HG02763 (cell line): ENCODE data around the gene ERC2.

ENCODE experiments used
- ATAC-seq: cut with Tn5 transposase; IDR thresholded peaks from one replicate; pipeline ENCODE4 v1.9.1; 2021; ENCODE audit warnings: mild to moderate bottlenecking, moderate library complexity; ENCODE audit not compliant: unreplicated experiment

Gene ERC2

DNA sequence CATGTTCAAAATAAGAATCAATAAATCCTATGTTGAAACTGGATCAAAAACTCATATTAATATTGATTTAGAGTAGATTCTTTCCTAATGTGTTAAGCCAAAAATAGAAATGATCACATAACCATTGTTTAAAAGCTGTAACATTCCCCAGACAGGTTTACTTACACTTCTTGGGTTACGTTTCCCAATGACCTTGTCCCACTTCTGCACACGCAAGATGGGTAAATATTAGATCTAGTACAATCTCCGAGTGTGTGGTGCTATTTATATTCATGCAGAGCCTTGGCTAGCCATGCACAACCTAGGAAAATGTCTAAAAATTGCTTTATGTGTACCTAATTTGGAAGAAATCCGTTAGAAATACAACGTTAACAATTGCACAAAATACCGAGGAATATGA, 39.6 kb downstream of the ERC2 start:
- no peak for ATAC-seq

DNA sequence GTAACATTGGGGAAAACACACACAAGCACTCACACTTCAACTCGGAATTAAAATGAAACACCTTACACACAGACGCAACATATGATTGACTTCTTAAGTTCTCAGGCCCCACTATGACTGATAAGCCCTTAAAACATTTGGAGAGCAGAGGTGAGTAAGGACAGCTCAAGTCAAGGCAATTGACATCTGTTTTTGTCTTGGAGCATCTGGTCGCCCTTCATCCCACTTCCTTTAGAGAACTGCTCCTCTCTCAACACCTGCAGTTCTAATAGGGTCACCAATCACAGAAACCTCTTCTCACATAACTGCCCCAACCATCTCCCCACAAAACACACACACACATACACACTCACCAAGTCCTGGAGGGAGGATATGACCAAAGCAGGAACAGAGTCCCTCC, 43.4 kb downstream of the ERC2 start:
- no peak for ATAC-seq

DNA sequence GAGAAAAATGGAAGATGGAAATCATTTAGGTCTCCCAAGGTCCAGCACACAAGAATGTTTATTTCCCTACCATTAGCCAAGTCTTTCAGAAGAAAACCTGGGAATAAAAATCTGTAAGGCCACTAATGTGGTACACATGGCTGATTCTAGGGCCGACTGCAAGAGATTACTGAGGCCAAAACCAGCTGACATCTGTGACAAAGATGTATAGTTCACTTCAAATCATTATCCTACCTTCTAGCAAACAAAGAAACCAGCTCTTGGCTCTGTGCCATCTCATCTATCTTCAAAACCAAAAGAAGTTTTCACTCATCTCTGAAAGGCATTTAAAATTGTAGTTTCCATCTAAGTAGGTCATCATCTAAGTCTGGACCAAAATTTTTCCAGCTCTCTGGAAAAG, 43.9 kb downstream of the ERC2 start:
- ATAC-seq = no peak

- no peak for ATAC-seq
Measured at GRCh38 chr3:56423661-56424099, 44.6 kb downstream of the ERC2 start.

- no peak for ATAC-seq
Measured at GRCh38 chr3:56422316-56422715, 46.0 kb downstream of the ERC2 start.

DNA sequence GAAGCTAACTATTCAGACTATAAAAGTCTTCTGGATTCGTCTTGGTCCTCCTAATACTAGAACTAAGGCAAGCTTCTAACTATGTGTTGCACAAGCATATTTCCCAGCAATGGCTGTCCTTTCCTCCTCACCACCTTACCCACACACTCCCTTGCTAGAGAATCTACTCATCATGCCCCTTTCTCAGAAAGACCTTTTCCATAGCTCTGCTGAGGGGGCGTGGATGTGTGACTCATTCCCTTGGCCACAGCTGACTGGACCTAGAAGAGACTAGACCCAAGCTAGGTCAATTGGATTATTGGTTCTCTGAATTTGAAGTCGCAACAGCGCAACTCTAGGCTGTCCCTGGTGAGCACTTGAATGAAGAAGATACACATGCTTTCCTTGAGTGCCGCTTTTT, 47.1 kb downstream of the ERC2 start:
- no peak for ATAC-seq

DNA sequence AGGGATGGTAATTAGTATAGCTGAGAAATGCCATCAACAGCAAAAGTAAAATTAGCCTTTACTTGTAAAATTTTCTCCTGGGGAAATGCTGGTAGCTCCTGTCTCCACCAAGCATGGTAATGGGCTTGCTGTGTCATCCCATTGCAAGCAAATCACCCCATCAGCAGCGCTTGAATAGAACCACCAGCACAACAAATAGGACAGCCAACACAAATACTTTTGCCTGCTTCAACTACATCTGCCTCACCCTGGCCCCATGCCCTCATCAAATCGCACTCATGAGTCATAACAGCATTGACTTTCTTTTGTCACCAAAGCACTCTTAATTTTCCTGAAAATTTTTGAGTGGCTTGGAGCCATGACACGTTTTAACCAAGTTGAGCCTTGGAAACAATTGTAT, 52.6 kb downstream of the ERC2 start:
- ATAC-seq = no peak

DNA sequence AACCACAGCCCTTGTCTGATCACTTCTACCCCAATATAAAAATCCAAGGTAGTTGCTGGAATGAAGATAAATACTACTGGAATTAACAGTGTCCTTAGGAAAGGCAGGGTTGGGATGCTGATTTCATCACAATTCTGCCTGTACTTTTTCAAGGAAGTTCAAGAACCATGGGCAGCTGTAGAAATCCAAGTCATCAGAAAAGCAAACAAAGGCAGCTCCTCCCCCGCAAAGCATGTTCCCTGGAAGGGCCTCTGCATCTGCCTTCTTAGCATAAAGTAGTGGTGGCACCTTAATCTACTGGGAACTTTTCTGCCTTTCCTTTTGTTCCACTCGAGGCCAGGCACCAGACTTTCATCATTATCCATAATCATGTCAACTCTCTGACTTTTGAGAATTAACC, 54.4 kb downstream of the ERC2 start:
- ATAC-seq = no peak

DNA sequence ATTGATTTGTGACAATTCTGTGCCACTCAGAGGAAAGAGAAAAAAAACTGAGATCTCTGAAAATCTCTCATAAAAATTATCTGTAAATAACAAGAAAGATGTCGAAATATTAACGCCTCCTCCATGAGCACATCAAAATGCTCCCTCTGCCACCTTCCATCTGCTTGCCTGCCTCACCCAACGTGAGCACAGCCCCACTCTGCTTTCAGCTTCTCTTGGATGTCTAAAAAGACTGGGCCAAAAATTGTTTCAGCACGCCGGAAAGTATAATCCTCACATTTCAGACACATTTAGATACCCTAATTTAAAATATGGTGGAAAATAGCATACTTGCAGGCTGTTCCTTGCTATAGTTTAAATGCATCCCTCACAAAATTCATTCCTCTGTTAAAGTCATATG, 57.1 kb downstream of the ERC2 start:
- ATAC-seq = no peak

DNA sequence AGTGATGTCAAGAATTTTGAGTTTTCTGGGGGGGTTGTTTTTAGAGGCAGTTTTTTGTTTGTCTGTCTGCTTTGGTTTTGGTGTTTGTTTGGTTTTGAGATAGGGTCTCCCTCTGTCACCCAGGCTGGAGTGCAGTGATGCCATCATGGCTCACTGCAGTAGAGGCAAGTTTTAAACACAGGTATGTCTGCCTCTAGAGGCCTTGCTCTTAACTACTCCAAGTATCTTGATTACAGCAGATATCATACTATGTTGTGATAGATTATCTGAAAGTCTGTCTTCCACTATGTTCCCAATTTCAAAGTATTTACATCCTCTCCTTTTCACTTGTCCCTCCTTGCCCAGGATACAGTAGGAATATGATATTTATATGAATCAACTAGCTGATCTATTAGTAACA, 57.7 kb downstream of the ERC2 start:
- ATAC-seq = no peak

- ATAC-seq = no peak
Measured at GRCh38 chr3:56409790-56410189, 58.5 kb downstream of the ERC2 start.

- no peak for ATAC-seq
Measured at GRCh38 chr3:56408761-56409196, 59.5 kb downstream of the ERC2 start.

DNA sequence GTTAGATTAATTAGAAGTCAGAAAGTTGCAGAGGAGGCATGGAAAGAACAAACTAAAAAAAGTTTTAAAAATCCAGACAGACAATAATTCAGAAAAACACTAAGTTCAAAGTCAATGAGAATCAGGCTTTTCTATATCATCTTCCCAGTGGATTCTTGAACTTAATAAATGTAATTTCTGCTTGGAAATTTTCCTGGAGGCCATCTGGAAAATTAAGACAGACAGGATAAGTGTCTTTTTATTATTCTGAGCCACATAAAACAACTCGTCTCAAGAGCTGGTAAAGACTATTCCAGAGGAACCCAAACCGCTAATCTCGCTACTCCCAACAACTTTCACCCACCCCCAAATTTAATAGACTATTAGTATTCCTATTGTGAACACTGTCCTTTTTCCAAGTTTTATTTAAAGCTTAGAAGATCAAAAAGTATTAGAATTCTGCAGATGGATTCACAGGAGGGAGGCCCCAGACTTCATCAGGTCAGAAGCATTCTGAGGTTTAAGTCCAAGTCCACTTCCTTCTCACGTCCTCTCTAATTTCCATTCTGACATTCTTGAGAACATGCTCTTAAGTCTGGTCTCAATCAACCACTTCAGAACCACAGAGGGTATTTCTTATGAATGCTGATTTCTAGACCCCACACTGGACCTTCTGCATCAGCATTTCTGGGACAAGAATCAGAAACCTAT, 61.3 kb downstream of the ERC2 start:
- no peak for ATAC-seq

- ATAC-seq = no peak
Measured at GRCh38 chr3:56404884-56405283, 63.4 kb downstream of the ERC2 start.

GRCh38 chr3:56398659-56399058, 69.6 kb downstream of the ERC2 start:
- no peak for ATAC-seq

GRCh38 chr3:56397798-56398197, 70.5 kb downstream of the ERC2 start:
- no peak for ATAC-seq

DNA sequence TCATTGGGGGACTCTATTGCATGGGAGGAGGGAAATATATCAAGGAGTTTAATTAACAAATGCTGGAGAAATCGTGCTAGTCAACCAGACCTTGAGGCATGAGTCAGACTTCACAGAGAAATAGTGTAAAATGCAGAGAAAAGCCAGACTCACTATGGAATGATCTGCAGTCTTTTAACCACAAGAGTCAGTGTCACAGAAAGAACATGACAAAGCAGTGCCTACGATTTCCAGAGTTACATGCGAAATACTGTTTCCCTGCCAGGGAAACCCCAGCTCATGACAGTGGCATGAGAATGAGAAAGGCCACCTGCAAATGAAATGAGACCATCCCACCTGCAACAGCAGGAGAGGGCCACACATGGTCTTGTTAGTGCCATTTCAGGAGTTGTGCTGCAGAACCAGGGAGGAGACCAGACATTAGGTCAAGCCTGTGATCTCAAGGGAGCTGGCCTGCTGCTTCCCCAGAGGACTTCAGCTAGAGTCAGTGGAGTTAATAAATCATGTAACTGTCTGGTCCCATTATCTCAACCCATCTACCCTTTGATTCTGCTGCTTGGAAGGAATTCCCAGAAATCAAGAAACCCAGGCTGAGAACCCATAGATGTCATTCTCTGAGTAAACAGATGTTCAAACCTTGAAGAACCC, 79.0 kb downstream of the ERC2 start:
- ATAC-seq = no peak

DNA sequence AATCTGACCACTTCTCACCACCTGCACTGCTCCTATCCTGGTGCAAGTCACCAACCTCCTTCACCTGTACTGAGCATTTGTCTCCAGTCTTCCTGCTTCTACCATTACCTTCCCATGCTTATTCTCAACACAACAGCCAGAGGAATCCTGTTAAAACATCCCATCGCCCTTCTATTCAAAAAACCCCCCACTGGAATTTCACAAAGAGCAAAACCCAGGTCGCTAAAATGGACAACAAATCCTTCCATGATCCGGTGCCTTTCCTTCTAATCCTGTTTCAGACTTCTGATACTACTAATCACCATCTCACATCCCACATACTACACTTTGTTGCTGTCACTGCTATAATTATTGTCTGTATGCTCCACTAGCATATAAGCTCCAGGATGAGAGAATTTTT, 85.2 kb downstream of the ERC2 start:
- ATAC-seq = no peak

DNA sequence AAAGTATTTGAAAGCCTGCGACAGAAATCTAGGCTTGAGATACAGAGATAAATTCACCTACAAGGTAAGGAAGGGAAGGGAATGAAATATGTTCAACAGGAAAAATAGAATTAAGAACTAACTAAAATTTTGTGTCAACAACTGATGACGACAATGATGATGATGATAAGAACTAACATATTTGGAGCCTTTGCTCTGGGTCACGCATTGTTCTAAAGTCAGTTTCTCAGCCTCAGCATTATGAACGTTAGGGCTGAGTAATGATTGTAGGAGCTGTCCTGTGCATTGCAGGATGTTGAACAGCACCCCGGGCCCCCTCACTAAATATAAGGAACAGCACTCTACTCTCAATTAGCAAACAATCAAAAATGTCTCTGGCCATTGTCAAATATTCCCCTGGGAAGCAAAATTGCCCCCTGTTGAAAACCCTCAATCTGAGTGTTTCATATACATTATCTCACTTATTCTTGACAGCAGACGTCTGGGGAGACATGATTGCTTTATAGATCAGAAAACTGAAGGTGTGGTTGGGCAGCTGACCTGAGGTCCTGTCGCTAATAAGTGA, 88.5 kb downstream of the ERC2 start:
- no peak for ATAC-seq

- no peak for ATAC-seq
Measured at GRCh38 chr3:56375654-56376053, 92.6 kb downstream of the ERC2 start.

DNA sequence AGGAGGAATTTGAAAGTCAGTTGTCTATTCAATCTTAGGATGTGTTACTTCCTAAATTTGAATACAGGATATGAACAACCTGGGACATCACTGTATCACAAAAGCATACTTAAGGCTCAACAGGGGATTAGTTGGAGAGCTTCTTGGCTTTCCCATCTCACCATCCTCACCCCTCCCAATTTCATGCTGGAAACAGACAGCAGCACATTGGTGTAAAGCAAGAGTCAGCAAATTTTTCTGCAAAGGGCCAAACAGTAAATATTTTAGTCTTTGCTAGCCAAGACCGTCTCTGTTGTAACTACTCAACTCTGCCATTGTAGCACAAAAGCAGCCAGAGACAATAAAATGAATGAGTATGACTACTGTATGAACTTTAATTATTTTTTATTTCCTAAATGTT, 94.9 kb downstream of the ERC2 start:
- ATAC-seq = no peak

DNA sequence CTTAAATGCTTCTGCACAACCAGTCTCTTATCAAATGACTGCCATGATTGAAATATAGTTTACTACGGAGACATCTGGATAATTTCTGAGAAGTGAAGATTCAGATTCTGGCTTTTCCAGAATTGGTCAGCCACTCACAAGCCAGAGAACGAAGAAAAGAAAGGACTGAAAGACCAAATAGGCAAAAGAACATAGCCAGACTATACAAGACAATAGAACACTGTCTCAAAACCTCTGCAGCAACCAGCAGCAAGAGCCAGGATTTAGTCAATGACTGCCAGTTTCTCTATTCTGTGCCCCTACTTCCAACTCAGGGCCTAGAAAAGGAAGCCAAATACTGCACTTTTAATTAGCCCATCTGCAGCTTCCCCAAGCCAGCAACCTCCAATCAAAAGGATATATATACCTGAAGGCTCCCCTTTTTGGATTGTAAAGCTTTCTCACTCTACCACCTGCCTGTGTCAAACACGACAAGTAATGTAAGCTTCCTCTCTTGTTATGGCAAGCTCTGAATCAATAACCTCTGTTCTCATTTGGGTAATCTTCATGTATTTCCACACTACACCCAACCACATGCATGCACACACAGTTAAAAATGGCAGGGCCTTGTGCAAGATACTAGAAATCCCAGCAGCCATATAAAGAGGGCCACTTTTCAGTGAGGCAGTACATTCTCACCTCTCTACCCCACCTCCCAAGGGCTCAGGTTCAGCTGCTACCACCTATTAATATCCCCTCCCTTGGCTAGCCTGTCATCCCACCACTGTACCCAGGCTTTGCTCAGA, 97.1 kb downstream of the ERC2 start:
- ATAC-seq = no peak
